H9 (cell line): ENCODE measurements around the gene TMEM44. TPM values are rescaled to one million over a fixed set of nuclear protein-coding genes. Genes with fewer than 3 reads are reported as not detected.

Experiments
- DNase-seq: peaks from one replicate; pipeline ENCODE4 v3.0.0-alpha.2; 2017
- H2AFZ ChIP-seq: one replicate; pipeline ENCODE4 v1.6.1; 2013; ENCODE audit warnings: mild to moderate bottlenecking, low read length, control low read depth, moderate library complexity
- H2AK5ac ChIP-seq: 2 replicates; pipeline ENCODE4 v1.6.1; 2013; ENCODE audit warnings: low read length, control low read depth, mixed read lengths; ENCODE audit not compliant: insufficient read length
- H2BK120ac ChIP-seq: one replicate; pipeline ENCODE4 v1.6.1; 2013; ENCODE audit warnings: low read depth, mild to moderate bottlenecking, low read length, control low read depth, inconsistent platforms; ENCODE audit not compliant: poor library complexity, severe bottlenecking
- H2BK12ac ChIP-seq: 2 replicates; pipeline ENCODE4 v1.6.1; 2013; ENCODE audit warnings: low read length, control low read depth, mixed read lengths, low read depth; ENCODE audit not compliant: insufficient read length
- H2BK15ac ChIP-seq: 2 replicates; pipeline ENCODE4 v1.6.1; 2013; ENCODE audit warnings: low read depth, low read length, control low read depth
- H2BK20ac ChIP-seq: one replicate; pipeline ENCODE4 v1.6.1; 2013; ENCODE audit warnings: low read depth, mild to moderate bottlenecking, low read length, control low read depth, inconsistent platforms; ENCODE audit not compliant: poor library complexity, severe bottlenecking
- H2BK5ac ChIP-seq: 2 replicates; pipeline ENCODE4 v1.6.1; 2013; ENCODE audit warnings: low read length, control low read depth, mixed read lengths; ENCODE audit not compliant: insufficient read length
- H3K14ac ChIP-seq: 2 replicates; pipeline ENCODE4 v1.6.1; 2013; ENCODE audit warnings: low read length, control low read depth; ENCODE audit not compliant: insufficient read depth
- H3K18ac ChIP-seq: 2 replicates; pipeline ENCODE4 v1.6.1; 2013; ENCODE audit warnings: low read depth, mild to moderate bottlenecking, mixed read lengths, low read length, control low read depth; ENCODE audit not compliant: insufficient read length
- H3K23ac ChIP-seq: 2 replicates; pipeline ENCODE4 v1.6.1; 2013; ENCODE audit warnings: low read length, control low read depth, mixed read lengths, low read depth; ENCODE audit not compliant: insufficient read length
- H3K23me2 ChIP-seq: 2 replicates; pipeline ENCODE4 v1.6.1; 2013; ENCODE audit warnings: low read depth, mild to moderate bottlenecking, mixed read lengths, low read length, control low read depth; ENCODE audit not compliant: insufficient read length, poor library complexity, severe bottlenecking
- H3K27ac ChIP-seq: 2 replicates; pipeline ENCODE4 v1.5.1; 2013; ENCODE audit warnings: low read length, control low read depth, mixed read lengths, low read depth; ENCODE audit not compliant: insufficient read length
- H3K27me3 ChIP-seq: 2 replicates; pipeline ENCODE4 v1.6.1; 2013; ENCODE audit warnings: low read length, control low read depth, inconsistent platforms; ENCODE audit not compliant: insufficient read depth
- H3K4ac ChIP-seq: 2 replicates; pipeline ENCODE4 v1.6.1; 2013; ENCODE audit warnings: low read depth, mild to moderate bottlenecking, control low read depth, inconsistent platforms, low read length, moderate library complexity
- H3K4me1 ChIP-seq: 2 replicates; pipeline ENCODE4 v1.6.1; 2013; ENCODE audit warnings: low read length, control low read depth, inconsistent platforms; ENCODE audit not compliant: insufficient read depth
- H3K4me2 ChIP-seq: 2 replicates; pipeline ENCODE4 v1.6.1; 2013; ENCODE audit warnings: low read length, control low read depth, mixed read lengths; ENCODE audit not compliant: insufficient read length, insufficient read depth
- H3K56ac ChIP-seq: 2 replicates; pipeline ENCODE4 v1.6.1; 2013; ENCODE audit warnings: low read depth, mild to moderate bottlenecking, mixed read lengths, low read length, control low read depth; ENCODE audit not compliant: insufficient read length
- H3K79me1 ChIP-seq: 2 replicates; pipeline ENCODE4 v1.6.1; 2013; ENCODE audit warnings: low read depth, mild to moderate bottlenecking, moderate library complexity, low read length, control low read depth, inconsistent platforms; ENCODE audit not compliant: insufficient read depth, poor library complexity, severe bottlenecking
- H3K79me2 ChIP-seq: 2 replicates; pipeline ENCODE4 v1.6.1; 2013; ENCODE audit warnings: low read length, control low read depth, inconsistent platforms; ENCODE audit not compliant: insufficient read depth
- H3K9ac ChIP-seq: 2 replicates; pipeline ENCODE4 v1.6.1; 2013; ENCODE audit warnings: low read length, control low read depth, mixed read lengths; ENCODE audit not compliant: insufficient read length; ENCODE audit errors: extremely low read depth
- H3K9me3 ChIP-seq: one replicate; pipeline ENCODE4 v1.6.1; 2013; ENCODE audit warnings: low read depth, low read length, inconsistent platforms; ENCODE audit not compliant: control insufficient read depth
- H3T11ph ChIP-seq: one replicate; pipeline ENCODE4 v1.6.1; 2013; ENCODE audit warnings: mild to moderate bottlenecking, low read length, control low read depth, inconsistent platforms
- H4K20me1 ChIP-seq: one replicate; pipeline ENCODE4 v1.6.1; 2013; ENCODE audit not compliant: control insufficient read depth, insufficient read length, insufficient read depth
- H4K5ac ChIP-seq: 2 replicates; pipeline ENCODE4 v1.6.1; 2013; ENCODE audit warnings: low read depth, mild to moderate bottlenecking, mixed read lengths, low read length, control low read depth; ENCODE audit not compliant: insufficient read length
- H4K8ac ChIP-seq: replicated peaks from 2 replicates; pipeline ENCODE4 v1.6.1; 2013; ENCODE audit warnings: low read length, control low read depth, mixed read lengths, low read depth; ENCODE audit not compliant: insufficient read length
- H4K91ac ChIP-seq: 2 replicates; pipeline ENCODE4 v1.6.1; 2013; ENCODE audit warnings: low read depth, mild to moderate bottlenecking, moderate library complexity, mixed read lengths, low read length, control low read depth; ENCODE audit not compliant: insufficient read length
- H3K27ac Mint-ChIP-seq, 3 experiments: 2 replicates in 2 of 3; 3 replicates in 1 of 3; pipeline ENCODE4 v1.8.0; 2020 to 2021; ENCODE audit warnings: mixed read lengths in 3 of 3, mild to moderate bottlenecking in 1 of 3, moderate library complexity in 1 of 3
- H3K27me3 Mint-ChIP-seq: 2 replicates; pipeline ENCODE4 v1.8.0; 2021; ENCODE audit warnings: low read depth, mild to moderate bottlenecking, moderate library complexity, mixed read lengths
- H3K36me3 Mint-ChIP-seq, 3 experiments: 2 replicates in 2 of 3; 3 replicates in 1 of 3; pipeline ENCODE4 v1.8.0; 2020 to 2021; ENCODE audit warnings: low read depth in 3 of 3, mixed read lengths in 3 of 3; ENCODE audit not compliant: insufficient read depth in 1 of 3
- H3K4me1 Mint-ChIP-seq, 2 experiments: 2 replicates each; pipeline ENCODE4 v1.8.0; 2020; ENCODE audit warnings: mixed read lengths in 2 of 2
- H3K4me3 Mint-ChIP-seq, 2 experiments: 2 replicates in 1 of 2; 3 replicates in 1 of 2; pipeline ENCODE4 v1.8.0; 2020 to 2021; ENCODE audit warnings: mild to moderate bottlenecking in 2 of 2, mixed read lengths in 2 of 2, moderate library complexity in 1 of 2
- H3K9me3 Mint-ChIP-seq, 2 experiments: 2 replicates in 1 of 2; 3 replicates in 1 of 2; pipeline ENCODE4 v1.8.0; 2020; ENCODE audit warnings: mild to moderate bottlenecking in 2 of 2, mixed read lengths in 2 of 2, moderate library complexity in 1 of 2
- CTCF ChIP-seq: fragments of 200-600 bp; sonication (generic); conservative IDR thresholded peaks from 3 replicates; pipeline ENCODE4 v1.8.0; 2021; ENCODE audit warnings: antibody characterized with exemption, mild to moderate bottlenecking
- WGBS: extraction: QIAGEN DNeasy Blood & Tissue Kit; methylation state at CpG from one replicate; pipeline ENCODE4 v1.1.7; 2013; ENCODE audit warnings: missing lambda C conversion rate, low lambda C conversion rate, mixed read lengths; ENCODE audit not compliant: insufficient read length; ENCODE audit errors: extremely low coverage; 5-methylcytosine and 5-hydroxymethylcytosine counted together
- total RNA-seq: library from RNA; stranded (reverse); gene quantifications from 2 replicates; pipeline ENCODE4 v1.2.1, GENCODE V29; 2021

TMEM44 gene
- total RNA-seq, 1 experiment from 2014 or later = 19.8 TPM

DNA sequence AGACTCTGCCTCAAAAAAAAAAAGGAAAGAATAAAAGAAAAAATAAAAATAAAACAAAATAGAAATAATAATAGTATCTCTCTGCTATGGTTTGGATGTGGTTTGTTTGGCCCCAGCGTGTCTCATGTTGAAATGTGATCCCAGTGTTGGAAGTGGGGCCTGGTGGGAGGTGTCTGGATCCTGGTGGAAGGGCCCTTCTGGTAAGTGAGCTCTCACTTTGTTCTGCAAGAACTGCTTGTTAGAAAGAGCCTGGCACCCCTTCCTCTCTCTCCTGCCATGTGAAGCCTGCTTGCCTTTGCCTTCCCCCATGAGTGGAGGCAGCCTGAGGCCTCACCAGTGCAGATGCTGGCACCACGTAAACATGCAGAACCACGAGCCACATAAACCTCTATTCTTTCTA is 26.3 kb downstream of the TMEM44 start:
- Mint-ChIP-seq H3K4me1 (peaks cover 3 to 4% of the 10 kb centered on the region in 2 experiments; a peak in 3 of 4 replicates), H3K27ac (no peak overlapping the region; a peak in 1 of 7 replicates), H3K36me3 (peaks cover 11 to 30% (median 12%) of the 10 kb centered on the region in 3 experiments; a peak in 5 of 7 replicates), H3K4me3 (no peak overlapping the region), H3K27me3 (no peaks in the 10 kb centered on the region), H3K9me3 (no peaks in the 10 kb centered on the region; a peak in 1 of 5 replicates)
- WGBS = no CpG with 5 or more reads among the region's 3 CpGs
- Histone ChIP-seq H3K4me1 (no peaks in the 10 kb centered on the region), H3K18ac (no peak overlapping the region), H2BK5ac (no peak overlapping the region), H2BK20ac (no peak overlapping the region), H3K56ac (no peak overlapping the region), H3K4ac (no peak overlapping the region), H2BK15ac (no peak overlapping the region), H4K20me1 (no peaks in the 10 kb centered on the region), H3K23ac (no peak overlapping the region), H3T11ph (no peak overlapping the region), H3K27me3 (no peaks in the 10 kb centered on the region), H2BK12ac (no peak overlapping the region), H3K27ac (no peak overlapping the region), H4K8ac (no peak overlapping the region), H3K79me1 (no peaks in the 10 kb centered on the region), H3K4me2 (no peak overlapping the region), H4K91ac (no peak overlapping the region), H4K5ac (no peak overlapping the region), H2AFZ (no peak overlapping the region), H3K9ac (no peak overlapping the region), H3K9me3 (no peaks in the 10 kb centered on the region), H2BK120ac (no peak overlapping the region), H3K79me2 (no peaks in the 10 kb centered on the region), H3K23me2 (no peaks in the 10 kb centered on the region), H3K14ac (no peak overlapping the region), H2AK5ac (no peak overlapping the region)
- TF ChIP-seq CTCF = no peak
- DNase-seq = no peak
